ENCODE results near the gene NEB.

The NEB gene

GRCh38 chr2:151459358-151459757, 274.9 kb downstream of the NEB start:
- TF ChIP-seq CTCF (IDR thresholded peaks at IDR 0.05; ENCODE audit: low read depth, low read length), result no peak
- in situ Hi-C loops (cut with HindIII; ENCODE audit: low sequenced_read_pairs), result no loop called here
- no peak overlapping the region for H3K4me3 ChIP-seq (ENCODE audit: low read depth, low read length)
- no peak for DNase-seq (ENCODE audit: low read depth, low spot score)

- in situ Hi-C loops (cut with HindIII; ENCODE audit: low sequenced_read_pairs), result no loop called here
- no peak overlapping the region for H3K4me3 ChIP-seq (ENCODE audit: low read depth, low read length)
- DNase-seq (ENCODE audit: low read depth, low spot score), result no peak
- no peak for TF ChIP-seq CTCF (IDR thresholded peaks at IDR 0.05; ENCODE audit: low read depth, low read length)
Observed at GRCh38 chr2:151439127-151439526, 295.1 kb downstream of the NEB start.

- DNase-seq (ENCODE audit: low read depth, low spot score), result no peak
- no peak overlapping the region for H3K4me3 ChIP-seq (ENCODE audit: low read depth, low read length)
- no peak for TF ChIP-seq CTCF (IDR thresholded peaks at IDR 0.05; ENCODE audit: low read depth, low read length)
- in situ Hi-C loops (cut with HindIII; ENCODE audit: low sequenced_read_pairs), result no loop called here
Observed at GRCh38 chr2:151438506-151438905, 295.8 kb downstream of the NEB start.

GRCh38 chr2:151437630-151438029, 296.6 kb downstream of the NEB start:
- peak; percentile 48 for DNase-seq (ENCODE audit: low read depth, low spot score)
- in situ Hi-C loops (cut with HindIII; ENCODE audit: low sequenced_read_pairs), result no loop called here
- peak; percentile 43 for TF ChIP-seq CTCF (IDR thresholded peaks at IDR 0.05; ENCODE audit: low read depth, low read length)
- no peak overlapping the region for H3K4me3 ChIP-seq (ENCODE audit: low read depth, low read length)
